ENCODE data around the gene TYMP.
"Not testable (repeated sequence)": the region's sequence is repeated elsewhere in the genome, so short reads cannot be mapped to it uniquely, and the experiment has no call there.

The TYMP gene

GRCh38 chr22:50562523-50563412, 33.0 kb upstream of the TYMP start, which contains the start of gene SYCE3:
TSS of gene SYCE3 (minus strand) at chr22:50562919. CDS start at chr22:50556405, 6,514 bp downstream.
- peak; percentile 93 for DNase-seq

- DNase-seq = no peak
Observed at GRCh38 chr22:50561401-50562358, 31.9 kb upstream of the TYMP start.

DNA sequence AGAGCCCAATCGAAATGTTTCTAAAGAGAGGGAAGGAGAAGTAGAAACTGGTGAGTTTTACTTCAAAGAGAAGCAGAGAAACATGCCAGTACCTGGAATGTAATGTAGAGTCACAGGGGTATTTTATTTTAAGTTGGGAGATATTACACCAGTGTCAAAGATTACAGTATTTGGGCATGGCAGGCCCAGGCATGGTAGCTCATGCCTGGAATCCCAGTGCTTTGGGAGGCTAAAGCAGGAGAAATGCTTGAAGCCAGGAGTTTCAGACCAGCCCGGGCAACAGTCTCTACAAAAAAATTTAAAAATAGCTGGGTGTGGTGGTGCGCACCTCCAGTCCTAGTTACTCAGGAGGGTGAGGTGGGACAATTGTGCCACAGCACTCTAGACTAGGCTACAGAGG, 30.2 kb upstream of the TYMP start:
- no peak for DNase-seq

GRCh38 chr22:50556703-50557102, 26.9 kb upstream of the TYMP start:
- DNase-seq = peak; percentile 56

GRCh38 chr22:50553310-50553709, 23.5 kb upstream of the TYMP start:
- DNase-seq = no peak

DNA sequence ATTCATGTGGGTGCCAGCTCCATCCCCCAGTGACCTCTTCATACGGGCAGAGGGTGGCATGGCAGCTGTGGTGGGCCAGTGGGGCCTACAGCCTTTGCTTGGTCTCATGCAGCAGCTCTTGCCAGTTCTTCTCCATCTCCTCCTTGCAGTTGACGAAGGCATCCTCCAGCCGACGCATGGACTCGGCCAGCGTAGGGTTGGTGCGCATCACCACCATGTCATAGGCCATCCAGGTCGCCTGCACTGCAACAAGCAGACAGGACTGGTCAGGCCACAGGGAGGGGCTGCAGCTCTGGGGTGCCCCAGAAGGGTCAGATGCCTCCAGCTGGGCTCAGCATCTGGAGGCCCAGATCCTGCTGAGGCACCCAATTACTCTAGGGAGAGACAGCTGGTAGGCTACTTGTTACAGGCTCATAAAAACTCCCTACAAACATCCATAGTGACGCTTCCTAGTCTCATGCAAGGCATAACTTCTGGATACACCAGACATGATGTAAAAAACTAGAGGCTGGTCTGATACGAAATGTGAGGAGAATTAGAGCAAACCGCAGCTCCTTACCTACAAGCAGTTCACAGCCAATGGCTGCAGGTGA, 21.4 kb upstream of the TYMP start:
- DNase-seq = no peak

DNA sequence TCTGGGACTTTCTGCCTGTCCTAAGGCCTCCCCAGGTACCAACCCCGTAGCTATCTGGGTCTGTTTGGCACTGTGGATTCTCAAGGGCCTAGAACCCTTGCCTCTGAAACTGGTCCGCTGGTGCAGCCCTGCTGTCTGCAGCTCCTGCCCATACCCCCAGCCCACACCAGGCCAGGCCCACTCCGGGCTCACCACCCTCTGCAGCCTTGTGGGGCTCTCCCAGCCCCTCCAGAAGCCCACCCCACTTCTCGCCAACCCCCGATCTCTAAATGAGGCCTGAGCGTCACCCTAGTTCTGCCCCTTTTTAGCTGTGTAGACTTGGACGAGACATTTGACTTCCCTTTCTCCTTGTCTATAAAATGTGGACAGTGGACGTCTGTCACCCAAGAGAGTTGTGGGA, 20.6 kb upstream of the TYMP start:
- no peak for DNase-seq

GRCh38 chr22:50548921-50549790, 19.3 kb upstream of the TYMP start:
- DNase-seq = no peak

DNA sequence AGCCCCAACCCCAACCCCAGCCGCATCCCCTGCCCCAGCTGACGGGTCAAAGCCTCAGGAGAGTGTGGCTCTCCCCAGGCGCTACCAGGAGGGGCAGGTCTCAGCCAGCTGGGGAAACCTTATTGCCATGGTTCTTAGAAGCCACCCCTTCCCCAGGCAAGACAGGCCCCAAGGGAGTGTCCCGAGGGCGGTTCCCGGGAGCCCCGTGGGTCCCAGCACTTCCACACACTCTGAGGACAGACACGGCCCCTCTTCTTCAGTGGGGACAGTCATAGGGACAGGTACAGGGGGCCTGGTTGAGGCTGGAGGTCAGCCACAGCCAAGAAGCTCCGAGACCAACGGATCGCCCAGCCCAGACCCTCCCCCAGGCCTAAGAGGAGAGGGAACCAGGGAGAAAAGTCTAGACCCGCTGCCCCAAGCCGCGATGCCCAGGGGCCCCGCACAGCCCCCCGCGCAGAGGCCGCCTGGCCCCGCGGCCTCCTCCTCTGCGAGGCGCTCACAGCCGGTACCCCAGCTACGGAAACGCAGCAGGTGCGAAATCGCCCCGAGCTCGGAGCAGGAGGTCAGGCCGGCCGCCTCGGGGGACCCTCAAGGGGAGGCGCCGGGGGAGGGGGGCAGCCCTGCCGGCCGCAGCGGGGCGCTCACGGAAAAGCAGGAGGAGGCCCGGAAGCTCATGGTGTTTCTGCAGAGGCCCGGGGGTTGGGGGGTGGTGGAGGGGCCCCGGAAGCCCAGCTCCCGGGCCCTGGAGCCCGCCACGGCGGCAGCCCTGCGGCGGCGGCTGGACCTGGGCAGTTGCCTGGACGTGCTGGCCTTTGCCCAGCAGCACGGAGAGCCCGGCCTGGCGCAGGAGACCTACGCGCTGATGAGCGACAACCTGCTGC, 18.5 kb upstream of the TYMP start:
- DNase-seq = no peak

GRCh38 chr22:50547263-50547985, 17.6 kb upstream of the TYMP start:
- no peak for DNase-seq

- no peak for DNase-seq
Observed at GRCh38 chr22:50546326-50547262, 16.8 kb upstream of the TYMP start.

GRCh38 chr22:50545522-50546325, 15.9 kb upstream of the TYMP start, which contains the start of gene KLHDC7B:
TSS of gene KLHDC7B (plus strand) at chr22:50545899. CDS start at chr22:50546244, 345 bp downstream.
- DNase-seq = no peak

DNA sequence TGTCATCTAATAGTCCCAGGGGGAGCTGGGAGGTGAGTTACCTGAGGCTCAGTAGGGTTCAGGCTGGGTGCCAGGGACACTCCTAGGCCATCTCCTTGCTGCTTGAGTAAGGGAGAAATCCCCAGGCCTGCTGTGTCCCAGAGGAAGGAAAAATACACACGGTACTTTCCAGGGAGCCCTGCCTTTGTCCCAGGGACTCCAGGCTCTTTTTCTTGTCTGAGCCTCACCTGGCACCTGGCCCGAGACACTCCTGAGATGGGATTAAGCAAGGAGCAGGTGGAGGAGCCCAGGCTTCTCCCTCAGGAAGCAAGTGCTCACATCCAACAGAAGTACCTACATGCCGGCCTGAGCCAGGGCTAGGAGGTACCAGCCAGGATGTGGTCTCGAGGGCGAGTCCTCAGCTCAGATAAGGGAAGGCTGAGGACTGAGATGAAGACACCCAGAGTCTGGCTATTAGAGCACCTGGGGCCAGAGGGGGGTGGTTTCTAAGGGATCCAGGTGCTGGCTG, 15.0 kb upstream of the TYMP start:
- DNase-seq = no peak

GRCh38 chr22:50544078-50544745, 14.4 kb upstream of the TYMP start:
- DNase-seq = peak; percentile 16

DNA sequence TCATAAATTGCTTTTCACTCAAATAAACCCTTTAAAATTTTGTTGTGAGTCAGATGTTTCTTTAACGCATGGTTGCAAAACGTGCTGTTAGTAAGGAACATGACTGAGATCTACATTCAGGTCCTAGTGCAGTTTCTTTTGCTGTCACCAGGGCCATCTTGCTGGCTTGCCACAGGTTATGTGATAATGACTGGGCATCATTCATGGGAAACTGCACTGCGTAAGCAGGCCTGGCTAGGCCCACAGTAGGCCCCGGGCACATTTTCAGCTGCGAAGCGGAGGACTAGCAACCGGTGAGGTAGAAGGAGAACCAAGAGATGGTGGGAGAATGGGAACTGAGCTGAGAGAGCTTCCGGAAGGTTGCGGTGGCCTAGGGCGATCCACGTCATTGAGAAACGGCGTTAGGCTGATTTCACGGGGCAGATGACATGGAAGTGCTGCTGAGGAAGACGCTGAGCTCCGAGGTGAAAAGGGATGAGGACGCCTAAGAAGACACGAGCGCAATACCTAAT, 12.7 kb upstream of the TYMP start:
- no peak for DNase-seq

- not testable (repeated sequence) for DNase-seq
Observed at GRCh38 chr22:50541667-50542026, 11.8 kb upstream of the TYMP start.

- DNase-seq = no peak
Observed at GRCh38 chr22:50540381-50540780, 10.6 kb upstream of the TYMP start.
